Motor neuron (in vitro differentiated cells): Measurements from ENCODE around the gene MAML3. TPM values are rescaled to one million over a fixed set of nuclear protein-coding genes. Genes with fewer than 3 reads are reported as not detected.
A peak's percentile ranks its signal among the peaks of the same experiment; 100 is the strongest.

Experiments used
- ATAC-seq, 8 experiments: fragments of 200-7000 bp; cut with Tn5 transposase; replicated peaks in 6 of 8; 2 replicates each; pipeline ENCODE4 v1.8.0; 2021; ENCODE audit warnings: mild to moderate bottlenecking in 8 of 8, moderate library complexity in 8 of 8
- H3K27ac ChIP-seq, 2 donors: fragments of 250-450 bp; sonication (Bioruptor Pico); 2 replicates each; pipeline ENCODE4 v1.9.0; 2021; ENCODE audit warnings: antibody characterized with exemption in 2 of 2, mild to moderate bottlenecking in 2 of 2, moderate library complexity in 1 of 2
- H3K4me1 ChIP-seq, 2 donors: fragments of 250-450 bp; sonication (Bioruptor Pico); replicated peaks in 1 of 2; 2 replicates each; pipeline ENCODE4 v1.6.1; 2021; ENCODE audit warnings: antibody characterized with exemption in 2 of 2, mild to moderate bottlenecking in 2 of 2, moderate library complexity in 1 of 2
- H3K4me3 ChIP-seq, 5 donors: fragments of 250-450 bp; sonication (Bioruptor Pico); 2 replicates each; pipeline ENCODE4 v1.9.0; 2021; ENCODE audit warnings: antibody characterized with exemption in 5 of 5, mild to moderate bottlenecking in 5 of 5, moderate library complexity in 4 of 5
- WGBS, 10 experiments: fragments of 450-650 bp; shearing (Covaris generic); methylation state at CpG; one replicate each; pipeline ENCODE4 v1.0.0; 2022; 5-methylcytosine and 5-hydroxymethylcytosine counted together
- in situ Hi-C, 9 experiments: fragments of 400-800 bp; cut with MboI; loops; one replicate each; pipeline ENCODE4 v1.15.0; 2021; ENCODE audit warnings: low sequenced_read_pairs in 9 of 9, low pct_unique_long_range_greater_than_20kb in 2 of 9; ENCODE audit not compliant: unreplicated experiment in 9 of 9
- total RNA-seq, 8 experiments: library from RNA; unstranded; fragments of 300-600 nt; gene quantifications; 2 replicates each; pipeline versions ENCODE4 v1.2.3 to v1.2.4, GENCODE V29; 2022

MAML3 gene
- total RNA-seq, 8 experiments from 2014 or later = 1.7 to 24.0 (median 12.9) TPM

DNA sequence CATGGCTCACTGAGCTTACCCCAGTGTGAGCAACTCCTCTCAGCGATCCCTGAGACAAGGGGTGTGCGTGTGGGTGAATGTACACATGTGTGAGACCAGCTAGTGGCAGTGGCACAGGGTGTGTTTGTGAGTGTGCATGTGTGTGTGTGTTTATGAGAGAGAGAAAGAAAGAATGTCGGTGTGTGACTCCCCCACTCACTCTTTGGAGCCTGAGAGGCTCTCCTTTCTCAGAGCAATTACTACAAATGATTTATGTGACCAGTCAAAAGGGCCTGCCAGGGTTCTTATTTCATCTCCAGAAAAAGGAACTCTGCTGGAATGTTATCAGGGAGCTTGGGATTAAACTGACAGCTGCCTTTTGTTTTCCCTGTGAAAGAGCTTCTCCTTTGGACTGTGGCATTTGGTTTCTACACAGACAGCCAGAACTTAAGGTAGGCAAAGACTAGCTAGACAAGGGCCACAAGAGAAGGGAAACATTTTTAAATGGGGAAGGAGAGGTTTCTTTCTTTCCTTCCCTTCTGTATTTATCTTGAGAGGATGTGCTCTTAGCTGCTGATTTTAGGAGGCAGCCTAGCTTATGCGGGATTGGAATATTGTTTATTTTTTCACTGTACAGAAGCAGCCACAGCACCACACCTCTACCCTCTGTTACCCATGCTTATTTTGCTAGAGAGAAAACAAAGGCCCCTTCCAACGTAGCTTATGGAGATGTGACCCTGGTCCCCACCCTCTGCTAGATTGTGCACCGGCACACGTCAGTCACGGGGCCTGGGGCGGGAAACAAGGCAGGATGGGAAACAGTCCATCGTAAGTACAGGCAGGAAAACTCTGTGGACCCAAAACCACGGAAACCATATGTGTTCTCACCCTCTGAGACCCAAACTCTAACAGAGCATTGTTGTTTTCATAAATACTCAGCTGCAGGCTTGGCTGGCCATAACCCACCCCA, 344.9 kb downstream of the MAML3 start:
- in situ Hi-C loops = no loop called here
- H3K4me3 ChIP-seq = no peak overlapping the region
- H3K4me1 ChIP-seq = peaks cover 42% of the 10 kb centered on the region in 2 donors
- 0 to 82% (median 28%) methylated on average over 1 to 5 of the region's 11 CpGs; no CpG with 5 or more reads in 5 of the 10 experiments for WGBS, 10 experiments
- ATAC-seq = peak; percentile 55 to 96 (median 80)
- H3K27ac ChIP-seq = peak overlapping the region; percentile 78 to 83

DNA sequence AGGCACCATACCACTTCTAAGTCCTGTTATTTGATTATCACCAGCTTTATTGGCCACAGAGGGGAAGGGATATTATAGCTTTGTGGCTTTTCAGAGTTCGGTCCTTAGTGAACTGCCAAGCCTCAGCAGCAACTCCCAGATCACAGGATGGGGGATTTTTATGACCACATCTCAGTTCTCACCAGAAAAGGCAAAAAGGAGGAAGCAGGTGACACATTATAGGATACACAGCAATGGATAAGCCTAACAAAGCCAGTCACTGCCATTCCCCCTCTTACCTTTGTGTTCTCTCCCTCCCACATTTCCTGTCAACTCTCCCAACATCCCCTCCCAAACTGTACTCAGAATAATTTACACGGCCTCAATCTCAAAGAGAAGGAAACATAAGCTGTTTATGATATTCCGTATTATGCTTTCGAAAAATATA, 345.6 kb downstream of the MAML3 start:
- peak in 5 of 8 experiments; percentile 17 to 40 (median 38) for ATAC-seq
- peaks cover 35% of the 10 kb centered on the region in 2 donors for H3K4me1 ChIP-seq
- 30 to 80% (median 74%) methylated on average over 1 to 4 of the region's 4 CpGs; no CpG with 5 or more reads in 4 of the 10 experiments for WGBS, 10 experiments
- peak overlapping the region; percentile 78 to 83 for H3K27ac ChIP-seq
- no peak overlapping the region for H3K4me3 ChIP-seq
- in situ Hi-C loops = no loop called here

- in situ Hi-C loops = no loop called here
- Histone ChIP-seq H3K4me3 (no peak overlapping the region), H3K4me1 (peaks cover 33% of the 10 kb centered on the region in 2 donors), H3K27ac (peak overlapping the region in 1 of 2 donors; percentile 23)
- WGBS, 10 experiments = 83 to 100% (median 94%) methylated on average over 1 to 4 of the region's 4 CpGs; no CpG with 5 or more reads in 1 of the 10 experiments
- ATAC-seq = no peak
These were observed 346.5 kb downstream of the MAML3 start for GRCh38 chr4:139807483-139807882.

DNA sequence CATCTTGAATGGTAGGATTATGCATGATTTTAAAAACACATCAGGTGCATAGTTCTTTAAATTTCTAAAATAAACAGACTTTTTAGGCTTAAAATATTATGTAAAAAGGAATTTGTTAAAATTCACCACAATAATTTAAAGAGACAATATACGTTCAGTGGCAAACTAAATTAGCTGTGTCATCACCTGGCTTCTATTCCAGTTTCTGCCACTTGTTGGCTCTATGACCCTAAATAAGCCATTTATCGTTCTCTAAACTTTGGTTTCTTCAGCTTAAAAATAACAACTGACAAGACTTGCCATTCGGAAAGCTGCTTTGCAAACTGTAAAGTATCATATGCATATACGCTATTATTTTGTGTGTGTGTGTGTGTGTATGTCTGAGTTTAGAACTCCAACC, 347.1 kb downstream of the MAML3 start:
- in situ Hi-C loops = no loop called here
- WGBS, 10 experiments = 24 to 100% (median 84%) methylated on average over 1 to 4 of the region's 4 CpGs
- peaks cover 35 to 38% of the 10 kb centered on the region in 2 donors for H3K4me1 ChIP-seq
- H3K4me3 ChIP-seq = no peak overlapping the region
- ATAC-seq = no peak
- H3K27ac ChIP-seq = no peak overlapping the region

- H3K27ac ChIP-seq = no peak overlapping the region
- H3K4me3 ChIP-seq = no peak overlapping the region
- in situ Hi-C loops = no loop called here
- 50 to 100% (median 88%) methylated on average over 1 to 2 of the region's 2 CpGs; no CpG with 5 or more reads in 2 of the 10 experiments for WGBS, 10 experiments
- peaks cover 41 to 44% of the 10 kb centered on the region in 2 donors for H3K4me1 ChIP-seq
- ATAC-seq = no peak
These were observed 351.1 kb downstream of the MAML3 start for GRCh38 chr4:139802931-139803330.

- in situ Hi-C loops = no loop called here
- peaks cover 36 to 40% of the 10 kb centered on the region in 2 donors for H3K4me1 ChIP-seq
- 56 to 100% (median 89%) methylated on average over 1 of the region's 1 CpG; no CpG with 5 or more reads in 2 of the 10 experiments for WGBS, 10 experiments
- peak in 3 of 8 experiments; percentile 63 to 74 (median 69) for ATAC-seq
- H3K27ac ChIP-seq = no peak overlapping the region
- no peak overlapping the region for H3K4me3 ChIP-seq
These were observed 351.5 kb downstream of the MAML3 start for GRCh38 chr4:139802488-139802887.

GRCh38 chr4:139801895-139802294, 352.1 kb downstream of the MAML3 start:
- in situ Hi-C loops = no loop called here

DNA sequence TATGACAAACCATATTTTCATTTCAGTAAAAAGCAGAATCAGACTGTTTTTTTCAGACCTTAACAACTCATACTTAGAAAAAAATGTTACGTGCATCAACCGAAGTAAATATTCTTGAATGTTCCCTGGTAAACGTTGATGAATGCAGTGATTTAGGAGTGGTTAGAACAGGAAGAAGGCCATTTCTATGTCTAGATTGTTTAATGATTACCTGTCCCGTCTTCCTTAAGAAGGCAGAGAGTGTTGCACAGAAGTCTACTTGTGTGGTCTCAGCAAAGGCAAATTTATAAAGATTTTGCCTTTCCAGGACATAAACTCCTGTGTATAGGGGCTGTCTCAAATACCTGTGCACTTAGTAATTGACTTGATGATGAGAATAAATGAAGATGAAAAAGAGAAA, 353.9 kb downstream of the MAML3 start:
- H3K4me3 ChIP-seq = no peak overlapping the region
- H3K4me1 ChIP-seq = peaks cover 45 to 46% of the 10 kb centered on the region in 2 donors
- H3K27ac ChIP-seq = no peak overlapping the region
- WGBS, 10 experiments = 0 to 85% (median 53%) methylated on average over 1 to 4 of the region's 4 CpGs
- no peak for ATAC-seq
- in situ Hi-C loops = no loop called here

More at GRCh38 chr4:139801895-139802294, 352.1 kb downstream of the MAML3 start:
- H3K27ac ChIP-seq = peak overlapping the region in 1 of 2 donors; percentile 16
- 40 to 100% (median 85%) methylated on average over 1 to 6 of the region's 6 CpGs; no CpG with 5 or more reads in 2 of the 10 experiments for WGBS, 10 experiments
- no peak for ATAC-seq
- H3K4me1 ChIP-seq = peaks cover 34 to 38% of the 10 kb centered on the region in 2 donors
- H3K4me3 ChIP-seq = no peak overlapping the region

GRCh38 chr4:139799615-139800014, 354.4 kb downstream of the MAML3 start:
- peak in 2 of 8 experiments; percentile 27 for ATAC-seq
- in situ Hi-C loops = no loop called here
- Histone ChIP-seq H3K4me1 (peaks cover 48 to 51% of the 10 kb centered on the region in 2 donors), H3K27ac (no peak overlapping the region), H3K4me3 (no peak overlapping the region)

- no peak for ATAC-seq
- Histone ChIP-seq H3K4me3 (no peak overlapping the region), H3K27ac (no peak overlapping the region), H3K4me1 (peaks cover 55 to 56% of the 10 kb centered on the region in 2 donors)
- in situ Hi-C loops = no loop called here
These were observed 355.5 kb downstream of the MAML3 start for GRCh38 chr4:139798456-139798855.

DNA sequence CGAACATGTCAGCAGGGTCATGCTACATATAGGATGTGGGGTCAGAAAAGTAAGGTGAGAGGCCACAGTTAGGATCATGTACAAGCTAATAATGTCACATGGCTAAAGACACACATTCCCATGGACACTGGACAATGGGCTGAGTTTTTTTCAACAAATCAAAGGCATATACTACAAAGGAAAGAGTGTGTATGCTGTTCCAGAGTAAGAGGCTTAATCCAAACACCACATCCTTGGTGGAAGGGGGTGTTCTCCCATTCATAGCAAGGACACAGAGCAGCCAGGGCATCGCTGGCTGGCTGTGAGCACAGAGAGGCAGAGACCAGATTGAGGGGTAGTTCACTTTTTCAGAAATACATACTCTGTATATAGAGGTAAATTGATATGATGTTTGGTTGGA, 356.7 kb downstream of the MAML3 start:
- in situ Hi-C loops = no loop called here
- Histone ChIP-seq H3K4me1 (peaks cover 51 to 53% of the 10 kb centered on the region in 2 donors), H3K27ac (no peak overlapping the region), H3K4me3 (no peak overlapping the region)
- 0 to 100% (median 86%) methylated on average over 1 to 2 of the region's 2 CpGs; no CpG with 5 or more reads in 3 of the 10 experiments for WGBS, 10 experiments
- ATAC-seq = peak in 1 of 8 experiments; percentile 19

- Histone ChIP-seq H3K4me3 (no peak overlapping the region), H3K4me1 (peaks cover 37 to 46% of the 10 kb centered on the region in 2 donors), H3K27ac (peak overlapping the region in 1 of 2 donors; percentile 67)
- in situ Hi-C loops = no loop called here
- peak in 4 of 8 experiments; percentile 21 to 62 (median 42) for ATAC-seq
- 25 to 65% (median 59%) methylated on average over 1 to 6 of the region's 8 CpGs for WGBS, 10 experiments
These were observed 358.3 kb downstream of the MAML3 start for GRCh38 chr4:139795527-139796314.
